ENCODE data around the gene TNFAIP1. TPM values are rescaled to one million over a fixed set of nuclear protein-coding genes. Genes with fewer than 3 reads are reported as not detected.
A peak's percentile ranks its signal among the peaks of the same experiment; 100 is the strongest.

The TNFAIP1 gene
- total RNA-seq, 1 donor from 2014 or later = 18.9 TPM

DNA sequence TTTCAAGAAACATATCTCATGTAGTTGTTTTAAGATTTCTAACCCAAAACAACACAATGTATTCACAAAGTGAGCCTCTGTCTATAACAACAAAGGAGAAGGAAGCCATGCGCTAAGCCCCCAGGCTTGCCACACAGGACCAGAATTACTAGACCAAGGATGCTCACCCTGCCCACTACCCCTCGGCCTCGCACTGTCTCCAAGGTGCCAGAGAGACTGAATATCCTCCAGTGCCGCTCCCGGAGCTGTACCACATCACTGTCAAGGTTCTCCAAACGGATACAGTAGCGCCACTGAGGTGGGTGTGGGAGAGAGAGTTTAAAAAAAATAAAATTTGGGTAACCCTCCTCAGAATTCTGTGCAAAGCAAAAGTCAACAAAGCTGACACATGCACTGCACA, 14.7 kb downstream of the TNFAIP1 start:
- POLR2A ChIA-PET = no interaction called here

GRCh38 chr17:28357061-28357900, 21.7 kb downstream of the TNFAIP1 start, which contains the start of gene POLDIP2:
TSS of gene POLDIP2 (minus strand) at chr17:28357527. CDS start at chr17:28357448, 79 bp downstream.
- Mint-ChIP-seq H3K4me1 (peaks cover 26% of the 10 kb centered on the region), H3K4me3 (peak within 1 kb of the TSS; percentile 97), H3K27me3 (no peaks in the 10 kb centered on the region), H3K27ac (peak within 1 kb of the TSS; percentile 93), H3K9me3 (no peaks in the 10 kb centered on the region), H3K36me3 (ENCODE audit: low read depth) (peaks cover 69% of the 10 kb centered on the region)
- TF ChIP-seq, protein P1, sequence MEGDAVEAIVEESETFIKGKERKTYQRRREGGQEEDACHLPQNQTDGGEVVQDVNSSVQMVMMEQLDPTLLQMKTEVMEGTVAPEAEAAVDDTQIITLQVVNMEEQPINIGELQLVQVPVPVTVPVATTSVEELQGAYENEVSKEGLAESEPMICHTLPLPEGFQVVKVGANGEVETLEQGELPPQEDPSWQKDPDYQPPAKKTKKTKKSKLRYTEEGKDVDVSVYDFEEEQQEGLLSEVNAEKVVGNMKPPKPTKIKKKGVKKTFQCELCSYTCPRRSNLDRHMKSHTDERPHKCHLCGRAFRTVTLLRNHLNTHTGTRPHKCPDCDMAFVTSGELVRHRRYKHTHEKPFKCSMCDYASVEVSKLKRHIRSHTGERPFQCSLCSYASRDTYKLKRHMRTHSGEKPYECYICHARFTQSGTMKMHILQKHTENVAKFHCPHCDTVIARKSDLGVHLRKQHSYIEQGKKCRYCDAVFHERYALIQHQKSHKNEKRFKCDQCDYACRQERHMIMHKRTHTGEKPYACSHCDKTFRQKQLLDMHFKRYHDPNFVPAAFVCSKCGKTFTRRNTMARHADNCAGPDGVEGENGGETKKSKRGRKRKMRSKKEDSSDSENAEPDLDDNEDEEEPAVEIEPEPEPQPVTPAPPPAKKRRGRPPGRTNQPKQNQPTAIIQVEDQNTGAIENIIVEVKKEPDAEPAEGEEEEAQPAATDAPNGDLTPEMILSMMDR (IDR thresholded peaks at IDR 0.05) = no peak
- ATAC-seq (ENCODE audit: low read depth) (peak; percentile 98), DNase-seq (peak; percentile 96)
- ChIA-PET POLR2A (interaction anchor here (0.5 to 3.8 kb wide), 25 partner anchors 9 to 1939 kb away, joined by 3 to 110 read pairs (median 4); partner anchors contain the start of genes BLTP2, IFT20, PIGS and SARM1), CTCF (interaction anchor here (1.1 to 2.5 kb wide), 3 partner anchors 11 to 59 kb away, joined by 3 to 8 read pairs (median 3); no protein-coding TSS in a partner anchor)
- intact Hi-C loops (cut with micrococcal nuclease) = loop anchor here (1.0 kb wide), 5 partner anchors 14 to 595 kb away; partner anchors contain the start of genes IFT20, SARM1, TMEM97 and TNFAIP1

More for the DNA sequence above, 14.7 kb downstream of the TNFAIP1 start:
- TF ChIP-seq, protein P1 (IDR thresholded peaks at IDR 0.05) = no peak
- Mint-ChIP-seq H3K9me3 (no peaks in the 10 kb centered on the region), H3K4me1 (peaks cover 2% of the 10 kb centered on the region), H3K27me3 (no peaks in the 10 kb centered on the region), H3K4me3 (no peak overlapping the region), H3K27ac (no peak overlapping the region), H3K36me3 (ENCODE audit: low read depth) (peaks cover 88% of the 10 kb centered on the region)
- no peak for DNase-seq
- intact Hi-C loops (cut with micrococcal nuclease) = no loop called here
- CTCF ChIA-PET = no interaction called here
- ATAC-seq (ENCODE audit: low read depth) = no peak

- CTCF ChIA-PET = interaction anchor here (1.1 to 2.5 kb wide), 3 partner anchors 11 to 59 kb away, joined by 3 to 8 read pairs (median 3); no protein-coding TSS in a partner anchor
- Mint-ChIP-seq H3K27me3 (no peaks in the 10 kb centered on the region), H3K36me3 (ENCODE audit: low read depth) (peaks cover 69% of the 10 kb centered on the region), H3K9me3 (no peaks in the 10 kb centered on the region), H3K27ac (peak overlapping the region; percentile 93), H3K4me1 (peaks cover 26% of the 10 kb centered on the region), H3K4me3 (peak overlapping the region; percentile 97)
- TF ChIP-seq, protein P1 (IDR thresholded peaks at IDR 0.05) = no peak
- POLR2A ChIA-PET = interaction anchor here (0.6 to 3.8 kb wide), 22 partner anchors 8 to 594 kb away, joined by 3 to 110 read pairs (median 4); partner anchors contain the start of genes BLTP2, IFT20, PIGS and SARM1
- intact Hi-C loops (cut with micrococcal nuclease) = loop anchor here (1.0 kb wide), 5 partner anchors 13 to 594 kb away; partner anchors contain the start of genes IFT20, SARM1, TMEM97 and TNFAIP1
- ATAC-seq (ENCODE audit: low read depth) (no peak), DNase-seq (no peak)
Measured at GRCh38 chr17:28357901-28358197, 22.3 kb downstream of the TNFAIP1 start.

DNA sequence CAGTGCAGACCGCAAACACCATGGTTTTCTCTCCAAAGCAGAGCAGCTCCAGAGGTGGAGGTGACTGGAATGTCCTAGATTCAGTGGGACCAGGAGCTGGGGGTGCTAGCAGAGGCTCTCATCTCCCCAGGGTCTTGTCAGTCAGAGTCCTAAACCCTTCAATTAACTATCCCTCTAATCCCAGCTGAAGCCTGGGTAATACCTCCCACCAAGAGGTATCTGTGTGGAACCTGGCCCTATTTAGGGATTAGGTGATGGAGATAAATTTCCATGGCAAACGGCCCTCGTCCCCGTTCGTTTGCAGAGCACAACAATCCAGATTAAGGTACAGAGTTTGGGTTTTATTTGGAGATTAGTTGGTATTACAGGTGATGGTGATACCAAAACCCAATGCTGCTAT, 27.6 kb downstream of the TNFAIP1 start:
- Mint-ChIP-seq H3K36me3 (ENCODE audit: low read depth) (peaks cover 51% of the 10 kb centered on the region), H3K27me3 (no peaks in the 10 kb centered on the region), H3K4me3 (no peak overlapping the region), H3K9me3 (no peaks in the 10 kb centered on the region), H3K4me1 (peaks cover 7% of the 10 kb centered on the region), H3K27ac (no peak overlapping the region)
- ATAC-seq (ENCODE audit: low read depth) = no peak
- POLR2A ChIA-PET = no interaction called here
- no peak for DNase-seq
- intact Hi-C loops (cut with micrococcal nuclease) = no loop called here
- TF ChIP-seq, protein P1 (IDR thresholded peaks at IDR 0.05) = no peak
- CTCF ChIA-PET = no interaction called here
